ENCODE results near the gene CDK6.
"Not testable (repeated sequence)": the region's sequence is repeated elsewhere in the genome, so short reads cannot be mapped to it uniquely, and the experiment has no call there.

DNA sequence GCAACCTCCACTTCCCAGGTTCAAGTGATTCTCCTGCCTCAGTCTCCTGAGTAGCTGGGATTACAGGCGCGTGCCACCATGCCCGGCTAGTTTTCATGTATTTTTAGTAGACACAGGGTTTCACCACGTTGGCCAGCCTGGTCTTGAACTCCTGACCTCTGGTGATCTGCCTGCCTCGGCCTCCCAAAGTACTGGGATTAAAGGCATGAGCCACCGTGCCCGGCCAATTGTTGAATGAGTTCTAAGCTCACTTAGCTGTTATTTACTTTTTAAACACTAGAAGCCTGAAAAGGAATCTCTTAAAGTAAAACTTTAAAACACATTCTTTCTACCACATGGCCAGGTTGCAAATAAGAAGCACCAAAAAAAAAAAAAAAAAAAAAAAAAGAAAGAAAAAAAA, 231.9 kb downstream of the CDK6 start:
- TF ChIP-seq POLR2A (IDR thresholded peaks at IDR 0.05; ENCODE audit: low read depth, low read length); TAF1 (IDR thresholded peaks at IDR 0.05; ENCODE audit: borderline replicate concordance, low read depth, low read length); POLR2AphosphoS5 (IDR thresholded peaks at IDR 0.05; ENCODE audit: low read depth, low read length): not testable (repeated sequence)
